ENCODE measurements around the gene CMTM4.

DNA sequence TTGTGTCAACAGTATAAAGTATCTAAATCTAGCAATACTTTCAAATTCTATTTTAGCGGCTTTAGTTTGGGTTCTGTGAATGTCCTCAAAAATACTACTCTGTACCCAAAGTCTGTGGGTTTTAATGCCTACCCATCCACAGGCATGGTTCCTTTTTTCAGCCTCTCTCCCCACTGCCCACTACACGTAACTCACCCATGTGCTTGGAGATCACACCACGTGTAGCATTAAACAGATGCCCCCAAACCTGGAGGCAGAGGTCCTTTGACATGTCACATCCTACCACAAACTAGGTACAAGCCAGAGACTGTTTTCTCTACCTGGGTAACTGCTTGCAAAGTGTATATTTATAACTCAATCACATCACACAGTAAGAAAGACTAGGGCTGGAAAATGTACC, 49.5 kb upstream of the CMTM4 start:
- TF ChIP-seq, protein P1, sequence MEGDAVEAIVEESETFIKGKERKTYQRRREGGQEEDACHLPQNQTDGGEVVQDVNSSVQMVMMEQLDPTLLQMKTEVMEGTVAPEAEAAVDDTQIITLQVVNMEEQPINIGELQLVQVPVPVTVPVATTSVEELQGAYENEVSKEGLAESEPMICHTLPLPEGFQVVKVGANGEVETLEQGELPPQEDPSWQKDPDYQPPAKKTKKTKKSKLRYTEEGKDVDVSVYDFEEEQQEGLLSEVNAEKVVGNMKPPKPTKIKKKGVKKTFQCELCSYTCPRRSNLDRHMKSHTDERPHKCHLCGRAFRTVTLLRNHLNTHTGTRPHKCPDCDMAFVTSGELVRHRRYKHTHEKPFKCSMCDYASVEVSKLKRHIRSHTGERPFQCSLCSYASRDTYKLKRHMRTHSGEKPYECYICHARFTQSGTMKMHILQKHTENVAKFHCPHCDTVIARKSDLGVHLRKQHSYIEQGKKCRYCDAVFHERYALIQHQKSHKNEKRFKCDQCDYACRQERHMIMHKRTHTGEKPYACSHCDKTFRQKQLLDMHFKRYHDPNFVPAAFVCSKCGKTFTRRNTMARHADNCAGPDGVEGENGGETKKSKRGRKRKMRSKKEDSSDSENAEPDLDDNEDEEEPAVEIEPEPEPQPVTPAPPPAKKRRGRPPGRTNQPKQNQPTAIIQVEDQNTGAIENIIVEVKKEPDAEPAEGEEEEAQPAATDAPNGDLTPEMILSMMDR (IDR thresholded peaks at IDR 0.05): no peak
- TF ChIP-seq EZH2 (IDR thresholded peaks at IDR 0.05; ENCODE audit: borderline replicate concordance, insufficient read depth, low read depth, low read length, poor library complexity, severe bottlenecking): no peak

All from B cell (primary cell).